GM12878 (cell line): Measurements from ENCODE around the gene TRIP12. TPM values are rescaled to one million over a fixed set of nuclear protein-coding genes. Genes with fewer than 3 reads are reported as not detected.

Experiments used
- ATAC-seq: fragments of 200-7000 bp; cut with Tn5 transposase; 3 replicates; pipeline ENCODE4 v1.9.1; 2020; ENCODE audit warnings: mild to moderate bottlenecking, moderate library complexity
- BruUV-seq: library from RNA; stranded (reverse); fragments of 400-500 nt; replicated peaks from 2 replicates; lab custom pipeline; 2021; lab: Mats Ljungman, UMichigan
- CTCF ChIA-PET: fragments of 300-600 bp; sonication (Branson Sonifier 250); formaldehyde crosslinking; extraction: SDS; loops from one replicate; lab custom pipeline; 2021; ENCODE audit warnings: inconsistent platforms; lab: Yijun Ruan, JAX
- POLR2A ChIA-PET: fragments of 350-600 bp; formaldehyde crosslinking; extraction: SDS; loops from one replicate; lab custom pipeline; 2021; ENCODE audit warnings: inconsistent platforms; lab: Charles Lee
- RAD21 ChIA-PET: fragments of 300-600 bp; sonication (Branson Sonifier 250); formaldehyde crosslinking; loops from one replicate; lab custom pipeline; 2023; ENCODE audit warnings: antibody characterized with exemption; ENCODE audit not compliant: unreplicated experiment; lab: Charles Lee
- SMC1A ChIA-PET: fragments of 300-600 bp; sonication (Branson Sonifier 250); formaldehyde crosslinking; loops from one replicate; lab custom pipeline; 2023; ENCODE audit not compliant: unreplicated experiment, uncharacterized antibody; lab: Charles Lee
- DNase-seq: peaks from one replicate; pipeline ENCODE4 v3.0.0-alpha.2; 2011; ENCODE audit warnings: low read depth, low spot score
- FAIRE-seq: peaks from 3 replicates; lab custom pipeline; 2011; peaks lifted over from hg19 to GRCh38; lab: Jason Lieb, UNC
- H2AFZ ChIP-seq: 2 replicates; pipeline ENCODE4 v1.6.0; 2011; ENCODE audit warnings: low read depth, low read length, control low read depth; ENCODE audit not compliant: control insufficient read depth
- H3K27ac ChIP-seq: 2 replicates; pipeline ENCODE4 v1.5.1; 2011; ENCODE audit warnings: control low read depth; ENCODE audit not compliant: control insufficient read depth, insufficient read depth
- H3K27me3 ChIP-seq, 2 experiments: replicated peaks in 1 of 2; 2 replicates each; pipeline versions ENCODE4 v1.6.0 to v1.6.1; 2011; ENCODE audit warnings: low read length in 1 of 2; ENCODE audit not compliant: control insufficient read depth in 2 of 2, insufficient read depth in 2 of 2
- H3K36me3 ChIP-seq, 2 experiments: 2 replicates each; pipeline ENCODE4 v1.5.1; 2011; ENCODE audit warnings: low read length in 1 of 2; ENCODE audit not compliant: control insufficient read depth in 2 of 2, insufficient read depth in 2 of 2
- H3K4me1 ChIP-seq: 2 replicates; pipeline ENCODE4 v1.6.1; 2011; ENCODE audit warnings: mild to moderate bottlenecking, low read length, moderate library complexity, mixed read lengths; ENCODE audit not compliant: control insufficient read depth, insufficient read depth
- H3K4me2 ChIP-seq: 2 replicates; pipeline ENCODE4 v1.6.0; 2011; ENCODE audit warnings: control low read depth; ENCODE audit not compliant: control insufficient read depth, insufficient read depth
- H3K4me3 ChIP-seq: fragments of 200-600 bp; sonication (generic); 2 replicates; pipeline ENCODE4 v1.5.1; 2016
- H3K79me2 ChIP-seq: 2 replicates; pipeline ENCODE4 v1.6.0; 2011; ENCODE audit warnings: low read length; ENCODE audit not compliant: control insufficient read depth, insufficient read depth
- H3K9ac ChIP-seq: 2 replicates; pipeline ENCODE4 v1.8.0; 2011; ENCODE audit warnings: low read length, control low read depth, mixed read lengths; ENCODE audit not compliant: control insufficient read depth, insufficient read depth
- H3K9me3 ChIP-seq: replicated peaks from 3 replicates; pipeline ENCODE4 v1.5.1; 2011; ENCODE audit warnings: mild to moderate bottlenecking, low read length; ENCODE audit not compliant: control insufficient read depth, insufficient read depth
- H4K20me1 ChIP-seq: 2 replicates; pipeline ENCODE4 v1.6.0; 2011; ENCODE audit not compliant: control insufficient read depth, insufficient read depth
- DPF2 ChIP-seq: fragments of 450-650 bp; IDR thresholded peaks from 2 replicates; pipeline ENCODE4 v1.6.1; 2017; ENCODE audit warnings: mild to moderate bottlenecking
- EP300 ChIP-seq, 2 experiments: fragments of 150-350 bp in 1 of 2; IDR thresholded peaks; 2 replicates each; pipeline ENCODE4 v1.6.1; 2011 to 2012; ENCODE audit warnings: low read depth in 2 of 2, low read length in 2 of 2, borderline replicate concordance in 1 of 2, improper control_type of control experiment in 1 of 2, inconsistent platforms in 1 of 2; ENCODE audit not compliant: control insufficient read depth in 1 of 2
- EZH2 ChIP-seq: IDR thresholded peaks from 2 replicates; pipeline ENCODE4 v1.6.1; 2012; ENCODE audit warnings: low read depth, mild to moderate bottlenecking, control low read depth, inconsistent platforms, low read length, borderline replicate concordance; ENCODE audit not compliant: control insufficient read depth
- HDAC6 ChIP-seq: fragments of 200-600 bp; sonication (generic); IDR thresholded peaks from one replicate; pipeline ENCODE4 v1.8.0; 2017; ENCODE audit warnings: antibody characterized with exemption; ENCODE audit not compliant: unreplicated experiment
- IRF4 ChIP-seq: IDR thresholded peaks from 2 replicates; pipeline ENCODE4 v1.6.1; 2011; ENCODE audit warnings: low read depth, low read length
- JUND ChIP-seq: IDR thresholded peaks from 2 replicates; pipeline ENCODE4 v1.6.1; 2012; ENCODE audit warnings: low read depth, mild to moderate bottlenecking, low read length, improper control_type of control experiment, moderate library complexity
- KAT2A ChIP-seq: conservative IDR thresholded peaks from 2 replicates; pipeline ENCODE4 v1.6.1; 2011; ENCODE audit warnings: low read depth, low read length; ENCODE audit not compliant: control insufficient read depth
- KLF5 ChIP-seq: fragments of 450-650 bp; IDR thresholded peaks from 2 replicates; pipeline ENCODE4 v1.6.1; 2014; ENCODE audit warnings: mild to moderate bottlenecking; ENCODE audit not compliant: partially characterized antibody
- NFIC ChIP-seq: IDR thresholded peaks from 2 replicates; pipeline ENCODE4 v1.6.1; 2012; ENCODE audit warnings: low read depth, mild to moderate bottlenecking, inconsistent platforms, low read length, moderate library complexity
- NR2C2 ChIP-seq: IDR thresholded peaks from 2 replicates; pipeline ENCODE4 v1.6.1; 2011; ENCODE audit warnings: borderline replicate concordance, low read depth; ENCODE audit not compliant: control insufficient read depth, insufficient read length
- RAD51 ChIP-seq: fragments of 450-650 bp; IDR thresholded peaks from 2 replicates; pipeline ENCODE4 v1.6.1; 2016; ENCODE audit warnings: moderate library complexity, mild to moderate bottlenecking, inconsistent platforms
- RBBP5 ChIP-seq: fragments of 200-600 bp; sonication (generic); conservative IDR thresholded peaks from 2 replicates; pipeline ENCODE4 v1.6.1; 2016
- RUNX3 ChIP-seq: IDR thresholded peaks from 2 replicates; pipeline ENCODE4 v1.6.1; 2012; ENCODE audit warnings: low read length, inconsistent platforms
- SRF ChIP-seq, 2 experiments: IDR thresholded peaks; 2 replicates each; pipeline ENCODE4 v1.6.1; 2011; ENCODE audit warnings: low read depth in 2 of 2, low read length in 2 of 2, mild to moderate bottlenecking in 1 of 2, moderate library complexity in 1 of 2
- STAT1 ChIP-seq: fragments of 450-650 bp; conservative IDR thresholded peaks from 2 replicates; pipeline ENCODE4 v1.6.1; 2014; ENCODE audit warnings: antibody characterized with exemption, mild to moderate bottlenecking
- TCF12 ChIP-seq: IDR thresholded peaks from 2 replicates; pipeline ENCODE4 v1.6.1; 2011; ENCODE audit warnings: low read depth, mild to moderate bottlenecking, low read length
- ZNF592 ChIP-seq: fragments of 450-650 bp; IDR thresholded peaks from 2 replicates; pipeline ENCODE4 v1.6.1; 2017; ENCODE audit warnings: mild to moderate bottlenecking, moderate library complexity
- WGBS: methylation state at CpG from one replicate; pipeline ENCODE4 v1.1.6; 2016; ENCODE audit warnings: low lambda C conversion rate; ENCODE audit not compliant: insufficient replicate concordance, insufficient coverage; ENCODE audit errors: missing lambda C conversion rate; 5-methylcytosine and 5-hydroxymethylcytosine counted together
- in situ Hi-C: fragments of 300-500 bp; cut with MboI; formaldehyde crosslinking; loops from 9 replicates; pipeline ENCODE4 v1.14.3; 2018; ENCODE audit warnings: mixed read lengths
- intact Hi-C: fragments of 100-400 bp; cut with micrococcal nuclease; formaldehyde crosslinking; loops from one replicate; pipeline ENCODE4 v1.14.2; 2022; ENCODE audit not compliant: unreplicated experiment
- polyA plus RNA-seq, 11 experiments: library from polyadenylated mRNA; depleted of rRNA in 4 of 11; unstranded in 6 of 11; stranded (reverse) in 5 of 11; fragments of >200 nt; fragmentation: Nextera tagmentation in 4 of 11; fragmentation: Illumina TruSeq in 1 of 11; extraction: Ambion mirVana in 4 of 11; extraction: Trizol in 1 of 11; gene quantifications; 1 replicate in 1 of 11; 2 replicates in 10 of 11; pipeline versions ENCODE4 v1.2.1 to v1.2.3, GENCODE V29; 2011 to 2016; ENCODE audit warnings: inconsistent platforms in 2 of 11, missing spikeins in 2 of 11, low read depth in 1 of 11
- total RNA-seq, 4 experiments: library from RNA; depleted of rRNA in 3 of 4; stranded (reverse); fragments of >200 nt in 3 of 4; fragmentation: Illumina TruSeq in 1 of 4; extraction: Trizol in 1 of 4; gene quantifications; 2 replicates each; pipeline versions ENCODE4 v1.2.1 to v1.2.3, GENCODE V29; 2013 to 2021
- TF ChIP-seq, protein P1 (sequence below): fragments of 450-650 bp; IDR thresholded peaks from 2 replicates; pipeline ENCODE4 v1.6.1; 2017; ENCODE audit warnings: mild to moderate bottlenecking, low read depth, inconsistent platforms; ENCODE audit not compliant: poor library complexity, severe bottlenecking

Gene TRIP12
- total and polyA plus RNA-seq, 10 of the 15 experiments (the other 5 are each of a cell fraction or from before 2014, with no cell fraction given) = 23.1 to 207 (median 97.0) TPM

- Histone ChIP-seq H3K9me3 (no peaks in the 10 kb centered on the region), H4K20me1 (no peaks in the 10 kb centered on the region), H3K4me1 (peaks cover 3% of the 10 kb centered on the region; the same call in 1 of the 2 replicates), H3K79me2 (no peaks in the 10 kb centered on the region), H3K36me3 (no peaks in the 10 kb centered on the region), H3K27me3 (no peaks in the 10 kb centered on the region), H3K27ac (no peak overlapping the region), H3K9ac (no peak overlapping the region), H3K4me2 (no peak overlapping the region), H2AFZ (no peak overlapping the region), H3K4me3 (no peak overlapping the region)
- RAD21 ChIA-PET = no interaction called here
- SMC1A ChIA-PET = no interaction called here
- ATAC-seq (no peak), DNase-seq (no peak), FAIRE-seq (no peak)
- CTCF ChIA-PET = no interaction called here
- POLR2A ChIA-PET = no interaction called here
- intact Hi-C loops (no loop called here), in situ Hi-C loops (no loop called here)
- no TSS peak for BruUV-seq
- TF ChIP-seq EZH2 (no peak), STAT1 (no peak), IRF4 (no peak), RAD51 (no peak), RUNX3 (no peak), KLF5 (no peak), NFIC (no peak), DPF2 (no peak), TCF12 (no peak), HDAC6 (no peak), ZNF592 (no peak), RBBP5 (no peak), SRF (IDR thresholded peaks at IDR 0.05; ENCODE audit: low read depth in 2 of 2, low read length in 2 of 2) (no peak), KAT2A (no peak), JUND (no peak), NR2C2 (no peak), EP300 (IDR thresholded peaks at IDR 0.05; ENCODE audit: borderline replicate concordance in 1 of 2, control insufficient read depth in 1 of 2, low read depth in 2 of 2, low read length in 2 of 2) (no peak)
- TF ChIP-seq, protein P1, sequence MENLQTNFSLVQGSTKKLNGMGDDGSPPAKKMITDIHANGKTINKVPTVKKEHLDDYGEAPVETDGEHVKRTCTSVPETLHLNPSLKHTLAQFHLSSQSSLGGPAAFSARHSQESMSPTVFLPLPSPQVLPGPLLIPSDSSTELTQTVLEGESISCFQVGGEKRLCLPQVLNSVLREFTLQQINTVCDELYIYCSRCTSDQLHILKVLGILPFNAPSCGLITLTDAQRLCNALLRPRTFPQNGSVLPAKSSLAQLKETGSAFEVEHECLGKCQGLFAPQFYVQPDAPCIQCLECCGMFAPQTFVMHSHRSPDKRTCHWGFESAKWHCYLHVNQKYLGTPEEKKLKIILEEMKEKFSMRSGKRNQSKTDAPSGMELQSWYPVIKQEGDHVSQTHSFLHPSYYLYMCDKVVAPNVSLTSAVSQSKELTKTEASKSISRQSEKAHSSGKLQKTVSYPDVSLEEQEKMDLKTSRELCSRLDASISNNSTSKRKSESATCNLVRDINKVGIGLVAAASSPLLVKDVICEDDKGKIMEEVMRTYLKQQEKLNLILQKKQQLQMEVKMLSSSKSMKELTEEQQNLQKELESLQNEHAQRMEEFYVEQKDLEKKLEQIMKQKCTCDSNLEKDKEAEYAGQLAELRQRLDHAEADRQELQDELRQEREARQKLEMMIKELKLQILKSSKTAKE = no peak
- 76% methylated on average over 8 of the region's 8 CpGs for WGBS
Measured at GRCh38 chr2:229945975-229946374, 24.2 kb upstream of the TRIP12 start.
